ENCODE measurements around the gene USH1C. TPM values are rescaled to one million over a fixed set of nuclear protein-coding genes. Genes with fewer than 3 reads are reported as not detected.
A peak's percentile ranks its signal among the peaks of the same experiment; 100 is the strongest.

The USH1C gene
- 0.14 TPM in 1 of 2 replicates, not detected in the other for total RNA-seq (2011; cell fraction: chromatin; rRNA removed; ENCODE audit: low replicate concordance)
- not detected in 2 replicates for total RNA-seq (2011; cell fraction: nucleolus; rRNA removed)
- not detected in 2 replicates for total RNA-seq (2011; cell fraction: nucleoplasm; rRNA removed)
- total RNA-seq (2014; rRNA removed) (not detected in 2 replicates), total RNA-seq (2014; rRNA removed; fragmentation: Illumina TruSeq; extraction: Trizol) (not detected in 2 replicates), total RNA-seq (2015; rRNA removed; fragmentation: Illumina TruSeq; extraction: Trizol) (not detected in 2 replicates), total RNA-seq (2021) (not detected in 2 replicates), polyA plus RNA-seq (2011; rRNA removed) (not detected in 2 replicates), polyA plus RNA-seq (2014; fragmentation: Illumina TruSeq; extraction: Trizol) (not detected in 2 replicates), polyA plus RNA-seq (2014; fragmentation: Nextera tagmentation; extraction: Ambion mirVana) (not detected), polyA plus RNA-seq (2014; rRNA removed) (0.04 TPM in 1 of 2 replicates, not detected in the other), polyA minus RNA-seq (2011; rRNA and poly(A)+ RNA removed) (not detected in 2 replicates), Bru-seq, nascent RNA (percentile 6 among the genes with signal in this experiment), BruChase-seq, experiment 1, labeled RNA remaining after a 2-hour chase (percentile 2 among the genes with signal in this experiment), BruChase-seq, experiment 2, labeled RNA remaining after a 6-hour chase (percentile 4 among the genes with signal in this experiment)
- not detected in 2 replicates for polyA plus RNA-seq (2011; cell fraction: cytosol; rRNA removed)
- polyA plus RNA-seq (2011; cell fraction: nucleus; rRNA removed): not detected in 2 replicates
- not detected in 2 replicates for polyA plus RNA-seq (2012)
- polyA minus RNA-seq (2011; cell fraction: cytosol; rRNA and poly(A)+ RNA removed): not detected in 2 replicates
- not detected in 2 replicates for polyA minus RNA-seq (2011; cell fraction: nucleus; rRNA and poly(A)+ RNA removed)
- long read RNA-seq, experiment 1: 0 reads
- long read RNA-seq, experiment 2: 0 reads
- long read RNA-seq, experiment 3: 0 reads

DNA sequence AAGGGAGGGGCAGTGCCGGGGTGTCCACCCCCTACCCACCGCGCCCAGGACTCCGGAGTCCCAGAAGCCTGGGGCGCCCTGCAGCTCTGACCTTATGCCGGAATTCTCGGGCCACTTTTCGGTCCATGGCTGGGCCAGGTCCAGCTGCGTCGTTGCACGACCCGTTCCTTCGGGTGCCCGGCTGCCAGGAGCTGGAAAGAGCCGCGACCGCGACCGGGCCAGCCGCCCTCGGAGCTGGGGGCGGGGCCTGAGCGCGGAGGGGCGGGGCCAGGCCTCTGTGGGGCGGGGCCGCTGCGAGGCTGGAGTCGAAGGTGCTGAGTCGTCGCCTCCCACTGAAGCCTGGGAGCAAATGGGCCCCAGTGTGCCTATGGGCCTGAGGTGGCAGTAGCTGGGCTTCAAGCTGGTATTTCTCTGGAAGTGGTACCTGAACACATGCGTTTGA, at the start of gene USH1C:
TSS of gene USH1C (minus strand) at position 236 of the 442 bp plus-strand sequence. CDS start at position 127, 109 bp downstream.
- TF ChIP-seq ZFX (CRISPR knock-in tag; IDR thresholded peaks at IDR 0.05): peak; percentile 42; the same call in 1 of the 2 replicates
- TF ChIP-seq ZNF561 (CRISPR knock-in tag; conservative IDR thresholded peaks at IDR 0.05): no peak
- TF ChIP-seq NRF1 (conservative IDR thresholded peaks at IDR 0.05 in 1 of 2, IDR thresholded peaks at IDR 0.05 in 1 of 2): peak in 1 of 2 experiments; percentile 23; a peak in 1 of 4 replicates
- peak in 1 of 2 experiments; percentile 18 for TF ChIP-seq E2F6 (IDR thresholded peaks at IDR 0.05; ENCODE audit: borderline replicate concordance in 1 of 2, extremely low read depth in 1 of 2, insufficient read depth in 1 of 2, insufficient read length in 1 of 2, low read depth in 1 of 2, low read length in 1 of 2, poor library complexity in 1 of 2, severe bottlenecking in 1 of 2)
- no peaks in the 10 kb centered on the region for H3K79me2 ChIP-seq (ENCODE audit: control insufficient read depth, insufficient read depth, low read length)
- H3K9me1 ChIP-seq (ENCODE audit: control insufficient read depth, insufficient read depth, low read length): no peaks in the 10 kb centered on the region
- H3K4me2 ChIP-seq (ENCODE audit: insufficient read depth, low read length): peak within 1 kb of the TSS; percentile 73
- H3K27ac ChIP-seq (ENCODE audit: extremely low read depth, low read depth, low read length): no peak within 1 kb of the TSS; the same call in 2 of the 3 replicates
- ChIA-PET CTCF (ENCODE audit: low intra/inter-chr PET ratio) (no interaction called here), POLR2A (interaction anchor here (0.6 kb wide), 1 partner anchor 60 kb away, joined by 3 read pairs; no protein-coding TSS in a partner anchor)
- peaks cover 0 to 22% of the 10 kb centered on the region in 2 experiments; a peak in 2 of 5 replicates for H3K4me1 ChIP-seq (replicated peaks in 1 of 2; ENCODE audit: control insufficient read depth in 2 of 2, insufficient read depth in 2 of 2, low read length in 2 of 2)
- peaks cover 10 to 51% of the 10 kb centered on the region in 2 experiments; a peak in 3 of 5 replicates for H3K27me3 ChIP-seq (ENCODE audit: control insufficient read depth in 2 of 2, insufficient read depth in 2 of 2, low read length in 2 of 2)
- no peak for FAIRE-seq
- no peaks in the 10 kb centered on the region for H3K9me3 ChIP-seq (replicated peaks; ENCODE audit: control insufficient read depth, insufficient read depth, low read depth, low read length)
- ATAC-seq: peak; percentile 98
- peak within 1 kb of the TSS; percentile 25 for H3K4me3 ChIP-seq
- 11% methylated on average over 12 of the region's 32 CpGs for WGBS (ENCODE audit: insufficient coverage, low coverage, missing lambda C conversion rate)
- DNase-seq (ENCODE audit: extremely low read depth in 1 of 4, low spot score in 3 of 4): peak; percentile 63 to 97 (median 95)
- no peaks in the 10 kb centered on the region; the same call in 1 of the 2 replicates for H4K20me1 ChIP-seq (replicated peaks; ENCODE audit: control insufficient read depth, insufficient read depth, low read length)
- H3K36me3 ChIP-seq (ENCODE audit: control insufficient read depth, insufficient read depth, low read length): no peaks in the 10 kb centered on the region
- peak within 1 kb of the TSS in 1 of 2 experiments; percentile 68; a peak in 3 of 4 replicates for H3K9ac ChIP-seq (ENCODE audit: insufficient read depth in 1 of 2, low read depth in 2 of 2, low read length in 2 of 2)
- in situ Hi-C loops (cut with MboI) (no loop called here), intact Hi-C loops (cut with micrococcal nuclease) (no loop called here)
- peak within 1 kb of the TSS; percentile 93 for H2AFZ ChIP-seq (ENCODE audit: low read depth, low read length)
- BruUV-seq (replicated peaks): no TSS peak
